HL-60 (cell line): Measurements from ENCODE around the gene PTGER3.

Experiments
- CTCF ChIP-seq: IDR thresholded peaks from one replicate; pipeline ENCODE4 v1.5.1; 2011; ENCODE audit warnings: low read length, control low read depth, inconsistent platforms; ENCODE audit not compliant: insufficient read depth
- GABPA ChIP-seq: IDR thresholded peaks from 2 replicates; pipeline ENCODE4 v1.6.1; 2012; ENCODE audit warnings: low read depth
- POLR2AphosphoS5 ChIP-seq: IDR thresholded peaks from 2 replicates; pipeline ENCODE4 v1.6.1; 2012; ENCODE audit warnings: low read depth
- SPI1 ChIP-seq: IDR thresholded peaks from 2 replicates; pipeline ENCODE4 v1.6.1; 2012; ENCODE audit warnings: low read depth, mild to moderate bottlenecking, borderline replicate concordance
- TF ChIP-seq, protein P1 (sequence below): IDR thresholded peaks from 2 replicates; pipeline ENCODE4 v1.6.1; 2012; ENCODE audit warnings: low read depth; ENCODE audit not compliant: insufficient replicate concordance

GRCh38 chr1:70970407-70970806 lies 77.2 kb downstream of the PTGER3 start:
- TF ChIP-seq CTCF (no peak), POLR2AphosphoS5 (no peak), GABPA (no peak), SPI1 (no peak)
- TF ChIP-seq, protein P1, sequence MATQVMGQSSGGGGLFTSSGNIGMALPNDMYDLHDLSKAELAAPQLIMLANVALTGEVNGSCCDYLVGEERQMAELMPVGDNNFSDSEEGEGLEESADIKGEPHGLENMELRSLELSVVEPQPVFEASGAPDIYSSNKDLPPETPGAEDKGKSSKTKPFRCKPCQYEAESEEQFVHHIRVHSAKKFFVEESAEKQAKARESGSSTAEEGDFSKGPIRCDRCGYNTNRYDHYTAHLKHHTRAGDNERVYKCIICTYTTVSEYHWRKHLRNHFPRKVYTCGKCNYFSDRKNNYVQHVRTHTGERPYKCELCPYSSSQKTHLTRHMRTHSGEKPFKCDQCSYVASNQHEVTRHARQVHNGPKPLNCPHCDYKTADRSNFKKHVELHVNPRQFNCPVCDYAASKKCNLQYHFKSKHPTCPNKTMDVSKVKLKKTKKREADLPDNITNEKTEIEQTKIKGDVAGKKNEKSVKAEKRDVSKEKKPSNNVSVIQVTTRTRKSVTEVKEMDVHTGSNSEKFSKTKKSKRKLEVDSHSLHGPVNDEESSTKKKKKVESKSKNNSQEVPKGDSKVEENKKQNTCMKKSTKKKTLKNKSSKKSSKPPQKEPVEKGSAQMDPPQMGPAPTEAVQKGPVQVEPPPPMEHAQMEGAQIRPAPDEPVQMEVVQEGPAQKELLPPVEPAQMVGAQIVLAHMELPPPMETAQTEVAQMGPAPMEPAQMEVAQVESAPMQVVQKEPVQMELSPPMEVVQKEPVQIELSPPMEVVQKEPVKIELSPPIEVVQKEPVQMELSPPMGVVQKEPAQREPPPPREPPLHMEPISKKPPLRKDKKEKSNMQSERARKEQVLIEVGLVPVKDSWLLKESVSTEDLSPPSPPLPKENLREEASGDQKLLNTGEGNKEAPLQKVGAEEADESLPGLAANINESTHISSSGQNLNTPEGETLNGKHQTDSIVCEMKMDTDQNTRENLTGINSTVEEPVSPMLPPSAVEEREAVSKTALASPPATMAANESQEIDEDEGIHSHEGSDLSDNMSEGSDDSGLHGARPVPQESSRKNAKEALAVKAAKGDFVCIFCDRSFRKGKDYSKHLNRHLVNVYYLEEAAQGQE: no peak
